Natural killer cell (primary cell): ENCODE results near the gene GATA1. TPM values are rescaled to one million over a fixed set of nuclear protein-coding genes. Genes with fewer than 3 reads are reported as not detected.

Source experiments
- ATAC-seq, 3 donors: fragments of 150-1000 bp in 2 of 3; fragments of 200-7000 bp in 1 of 3; cut with Tn5 transposase; 1 replicate in 1 of 3; 2 replicates in 2 of 3; pipeline ENCODE4 v1.10.0; 2021; ENCODE audit warnings: mild to moderate bottlenecking in 2 of 3, moderate library complexity in 2 of 3
- DNase-seq, 2 donors: peaks; one replicate each; pipeline versions ENCODE4 v3.0.0 to v3.0.0-alpha.2; 2013 to 2021; ENCODE audit warnings: mixed read lengths in 1 of 2
- H3K27ac ChIP-seq: one replicate; pipeline ENCODE4 v1.5.1; 2013; ENCODE audit warnings: mild to moderate bottlenecking, low read length
- H3K27me3 ChIP-seq: one replicate; pipeline ENCODE4 v1.6.1; 2013; ENCODE audit warnings: low read length; ENCODE audit not compliant: control insufficient read depth, insufficient read depth
- H3K36me3 ChIP-seq: one replicate; pipeline ENCODE4 v1.6.1; 2013; ENCODE audit warnings: low read length; ENCODE audit not compliant: control insufficient read depth, insufficient read depth
- H3K4me1 ChIP-seq: one replicate; pipeline ENCODE4 v1.6.1; 2013; ENCODE audit warnings: low read length; ENCODE audit not compliant: control insufficient read depth, insufficient read depth
- H3K4me3 ChIP-seq: one replicate; pipeline ENCODE4 v1.5.1; 2013; ENCODE audit warnings: low read length
- H3K9me3 ChIP-seq: one replicate; pipeline ENCODE4 v1.6.1; 2013; ENCODE audit warnings: low read length; ENCODE audit not compliant: control insufficient read depth, insufficient read depth
- H3K27ac Mint-ChIP-seq, 2 donors: one replicate each; pipeline ENCODE4 v1.8.0; 2022; ENCODE audit warnings: mild to moderate bottlenecking in 2 of 2, mixed read lengths in 2 of 2, moderate library complexity in 1 of 2
- H3K27me3 Mint-ChIP-seq, 2 donors: one replicate each; pipeline ENCODE4 v1.8.0; 2022; ENCODE audit warnings: low read depth in 2 of 2, mixed read lengths in 2 of 2
- H3K36me3 Mint-ChIP-seq: one replicate; pipeline ENCODE4 v1.8.0; 2022; ENCODE audit warnings: mixed read lengths
- H3K4me1 Mint-ChIP-seq, 2 donors: one replicate each; pipeline ENCODE4 v1.8.0; 2022; ENCODE audit warnings: mixed read lengths in 2 of 2
- H3K4me3 Mint-ChIP-seq: one replicate; pipeline ENCODE4 v1.8.0; 2022; ENCODE audit warnings: mild to moderate bottlenecking, moderate library complexity, mixed read lengths
- H3K9me3 Mint-ChIP-seq, 2 donors: one replicate each; pipeline ENCODE4 v1.8.0; 2022; ENCODE audit warnings: mixed read lengths in 2 of 2
- CTCF ChIP-seq: fragments of 200-600 bp; IDR thresholded peaks from one replicate; pipeline ENCODE4 v1.8.0; 2022; ENCODE audit warnings: antibody characterized with exemption
- WGBS: methylation state at CpG from one replicate; pipeline ENCODE4 v1.1.7; 2013; ENCODE audit warnings: missing lambda C conversion rate; ENCODE audit not compliant: insufficient coverage; 5-methylcytosine and 5-hydroxymethylcytosine counted together
- intact Hi-C: fragments of 100-400 bp; cut with micrococcal nuclease; formaldehyde crosslinking; loops from one replicate; pipeline ENCODE4 v1.14.2; 2022
- total RNA-seq, 4 donors: library from RNA; stranded (reverse); fragments of 120-200 nt in 1 of 4; gene quantifications; one replicate each; pipeline versions ENCODE4 v1.2.3 to v1.2.4, GENCODE V29; 2013 to 2022

GATA1 gene
- total RNA-seq, 3 donors from 2014 or later (not counting 1 experiment from before 2014, with no cell fraction given): 0.41 to 3.0 (median 0.49) TPM

- Histone ChIP-seq H3K27ac (no peak overlapping the region), H3K27me3 (no peaks in the 10 kb centered on the region), H3K4me1 (no peaks in the 10 kb centered on the region), H3K4me3 (no peak overlapping the region), H3K36me3 (no peaks in the 10 kb centered on the region), H3K9me3 (no peaks in the 10 kb centered on the region)
- intact Hi-C loops: no loop called here
- no peak for ATAC-seq
- Mint-ChIP-seq H3K4me3 (no peak overlapping the region), H3K4me1 (no peaks in the 10 kb centered on the region), H3K27ac (no peak overlapping the region), H3K9me3 (no peaks in the 10 kb centered on the region), H3K36me3 (no peaks in the 10 kb centered on the region), H3K27me3 (peaks cover 4 to 17% of the 10 kb centered on the region in 2 donors)
- no peak for DNase-seq
- 89% methylated on average over 7 of the region's 7 CpGs for WGBS
- TF ChIP-seq CTCF: no peak
Observed at GRCh38 chrX:48779399-48779798, 7.0 kb upstream of the GATA1 start.

- H3K4me3 Mint-ChIP-seq: no peak overlapping the region
- Histone ChIP-seq H3K4me3 (no peak overlapping the region), H3K4me1 (no peaks in the 10 kb centered on the region), H3K27me3 (no peaks in the 10 kb centered on the region), H3K27ac (no peak overlapping the region), H3K36me3 (no peaks in the 10 kb centered on the region), H3K9me3 (no peaks in the 10 kb centered on the region)
- DNase-seq (no peak), ATAC-seq (no peak)
- no peaks in the 10 kb centered on the region for H3K4me1 Mint-ChIP-seq
- TF ChIP-seq CTCF: no peak
- H3K36me3 Mint-ChIP-seq: no peaks in the 10 kb centered on the region
- 100% methylated on average over 1 of the region's 6 CpGs for WGBS
- no peak overlapping the region for H3K27ac Mint-ChIP-seq
- H3K9me3 Mint-ChIP-seq: no peaks in the 10 kb centered on the region
- H3K27me3 Mint-ChIP-seq: peaks cover 4 to 10% of the 10 kb centered on the region in 2 donors
- intact Hi-C loops: no loop called here
Observed at GRCh38 chrX:48781705-48782104, 4.7 kb upstream of the GATA1 start.

- DNase-seq: no peak
- H3K27ac ChIP-seq: no peak overlapping the region
- H3K4me3 Mint-ChIP-seq: no peak overlapping the region
- peaks cover 3 to 5% of the 10 kb centered on the region in 2 donors for H3K27me3 Mint-ChIP-seq
- no peak for ATAC-seq
- no peaks in the 10 kb centered on the region for H3K4me1 Mint-ChIP-seq
- no peaks in the 10 kb centered on the region for H3K4me1 ChIP-seq
- no peaks in the 10 kb centered on the region for H3K36me3 Mint-ChIP-seq
- H3K9me3 Mint-ChIP-seq: no peaks in the 10 kb centered on the region
- H3K27ac Mint-ChIP-seq: no peak overlapping the region
- H3K27me3 ChIP-seq: no peaks in the 10 kb centered on the region
- 83% methylated on average over 1 of the region's 2 CpGs for WGBS
- TF ChIP-seq CTCF: no peak
- H3K4me3 ChIP-seq: no peak overlapping the region
- no peaks in the 10 kb centered on the region for H3K9me3 ChIP-seq
- intact Hi-C loops: no loop called here
- no peaks in the 10 kb centered on the region for H3K36me3 ChIP-seq
Observed at GRCh38 chrX:48782216-48782615, 4.2 kb upstream of the GATA1 start.

- H3K36me3 ChIP-seq: no peaks in the 10 kb centered on the region
- no peaks in the 10 kb centered on the region for H3K9me3 Mint-ChIP-seq
- H3K27me3 ChIP-seq: no peaks in the 10 kb centered on the region
- no peak overlapping the region for H3K4me3 ChIP-seq
- TF ChIP-seq CTCF: no peak
- intact Hi-C loops: no loop called here
- no peaks in the 10 kb centered on the region for H3K4me1 Mint-ChIP-seq
- 92% methylated on average over 9 of the region's 13 CpGs for WGBS
- no peaks in the 10 kb centered on the region for H3K4me1 ChIP-seq
- no peak overlapping the region for H3K27ac Mint-ChIP-seq
- no peak for DNase-seq
- no peaks in the 10 kb centered on the region for H3K36me3 Mint-ChIP-seq
- H3K27me3 Mint-ChIP-seq: peaks cover 0 to 6% of the 10 kb centered on the region in 2 donors
- ATAC-seq: no peak
- no peak overlapping the region for H3K4me3 Mint-ChIP-seq
- H3K9me3 ChIP-seq: no peaks in the 10 kb centered on the region
- H3K27ac ChIP-seq: no peak overlapping the region
Observed at GRCh38 chrX:48782795-48783194, 3.6 kb upstream of the GATA1 start.
